ENCODE data around the gene AFP.

DNA sequence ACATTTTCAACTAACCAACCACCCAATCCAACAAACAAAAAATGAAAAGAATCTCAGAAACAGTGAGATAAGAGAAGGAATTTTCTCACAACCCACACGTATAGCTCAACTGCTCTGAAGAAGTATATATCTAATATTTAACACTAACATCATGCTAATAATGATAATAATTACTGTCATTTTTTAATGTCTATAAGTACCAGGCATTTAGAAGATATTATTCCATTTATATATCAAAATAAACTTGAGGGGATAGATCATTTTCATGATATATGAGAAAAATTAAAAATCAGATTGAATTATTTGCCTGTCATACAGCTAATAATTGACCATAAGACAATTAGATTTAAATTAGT, 4.2 kb upstream of the AFP start:
- TF ChIP-seq, protein P1, sequence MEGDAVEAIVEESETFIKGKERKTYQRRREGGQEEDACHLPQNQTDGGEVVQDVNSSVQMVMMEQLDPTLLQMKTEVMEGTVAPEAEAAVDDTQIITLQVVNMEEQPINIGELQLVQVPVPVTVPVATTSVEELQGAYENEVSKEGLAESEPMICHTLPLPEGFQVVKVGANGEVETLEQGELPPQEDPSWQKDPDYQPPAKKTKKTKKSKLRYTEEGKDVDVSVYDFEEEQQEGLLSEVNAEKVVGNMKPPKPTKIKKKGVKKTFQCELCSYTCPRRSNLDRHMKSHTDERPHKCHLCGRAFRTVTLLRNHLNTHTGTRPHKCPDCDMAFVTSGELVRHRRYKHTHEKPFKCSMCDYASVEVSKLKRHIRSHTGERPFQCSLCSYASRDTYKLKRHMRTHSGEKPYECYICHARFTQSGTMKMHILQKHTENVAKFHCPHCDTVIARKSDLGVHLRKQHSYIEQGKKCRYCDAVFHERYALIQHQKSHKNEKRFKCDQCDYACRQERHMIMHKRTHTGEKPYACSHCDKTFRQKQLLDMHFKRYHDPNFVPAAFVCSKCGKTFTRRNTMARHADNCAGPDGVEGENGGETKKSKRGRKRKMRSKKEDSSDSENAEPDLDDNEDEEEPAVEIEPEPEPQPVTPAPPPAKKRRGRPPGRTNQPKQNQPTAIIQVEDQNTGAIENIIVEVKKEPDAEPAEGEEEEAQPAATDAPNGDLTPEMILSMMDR (IDR thresholded peaks at IDR 0.05; ENCODE audit: low read depth, low read length) = no peak
- TF ChIP-seq POLR2A (IDR thresholded peaks at IDR 0.05; ENCODE audit: extremely low read depth, insufficient read length) (no peak), MYC (IDR thresholded peaks at IDR 0.05; ENCODE audit: low read depth, low read length) (no peak)

All from NB4 (cell line).